AG04449 (cell line): ENCODE data around the gene CHMP4B.

Experiments
- CTCF ChIA-PET: fragments of 350-600 bp; formaldehyde crosslinking; extraction: SDS; loops from one replicate; lab custom pipeline; 2021; ENCODE audit warnings: antibody characterized with exemption; lab: Yijun Ruan, JAX
- POLR2A ChIA-PET: fragments of 400-600, 350-600 bp; formaldehyde crosslinking; extraction: SDS; loops from one replicate; lab custom pipeline; 2020; ENCODE audit warnings: antibody characterized with exemption, inconsistent platforms; lab: Yijun Ruan, JAX
- DNase-seq: peaks from one replicate; pipeline ENCODE4 v3.0.0-alpha.2; 2010; ENCODE audit warnings: low read depth, low spot score
- H3K4me3 ChIP-seq: 2 replicates; pipeline ENCODE4 v1.5.1; 2011; ENCODE audit warnings: low read depth, mild to moderate bottlenecking, control low read depth, low read length
- CTCF ChIP-seq: IDR thresholded peaks from one replicate; pipeline ENCODE4 v1.5.1; 2011; ENCODE audit warnings: mild to moderate bottlenecking, moderate library complexity, low read length, control low read depth, inconsistent platforms; ENCODE audit not compliant: insufficient read depth; ENCODE audit errors: missing control alignments

Gene CHMP4B

GRCh38 chr20:33810885-33811775 lies at the start of gene CHMP4B:
CHMP4B (plus strand) TSS chr20:33811348; CDS start chr20:33811469, 121 bp downstream.
- peak; percentile 82 for DNase-seq
- POLR2A ChIA-PET, result interaction anchor here (0.7 to 1.2 kb wide), 4 partner anchors 8 to 405 kb away, joined by 3 to 7 read pairs (median 4); partner anchors contain the start of gene EIF2S2
- TF ChIP-seq CTCF, result no peak
- CTCF ChIA-PET, result interaction anchor here (0.7 to 1.4 kb wide), 4 partner anchors 13 to 22 kb away, joined by 3 to 5 read pairs (median 4); no protein-coding TSS in a partner anchor
- H3K4me3 ChIP-seq, result peak within 1 kb of the TSS; percentile 96

GRCh38 chr20:33761698-33762250 lies 49.4 kb upstream of the CHMP4B start:
- no peak for TF ChIP-seq CTCF
- ChIA-PET POLR2A (no interaction called here), CTCF (no interaction called here)
- no peak overlapping the region for H3K4me3 ChIP-seq
- DNase-seq, result no peak

- ChIA-PET POLR2A (no interaction called here), CTCF (interaction anchor here (1.4 kb wide), 1 partner anchor 305 kb away, joined by 3 read pairs; no protein-coding TSS in a partner anchor)
- no peak for DNase-seq
- TF ChIP-seq CTCF, result no peak
- H3K4me3 ChIP-seq, result no peak overlapping the region
Measured at GRCh38 chr20:33765099-33765498, 46.0 kb upstream of the CHMP4B start.

- no peak for TF ChIP-seq CTCF
- ChIA-PET POLR2A (no interaction called here), CTCF (interaction anchor here (1.4 kb wide), 1 partner anchor 305 kb away, joined by 3 read pairs; no protein-coding TSS in a partner anchor)
- DNase-seq, result no peak
- H3K4me3 ChIP-seq, result no peak overlapping the region
Measured at GRCh38 chr20:33765592-33765991, 45.6 kb upstream of the CHMP4B start.

GRCh38 chr20:33766686-33767085 lies 44.5 kb upstream of the CHMP4B start:
- POLR2A ChIA-PET, result no interaction called here
- no peak for DNase-seq
- H3K4me3 ChIP-seq, result no peak overlapping the region
- no peak for TF ChIP-seq CTCF
- CTCF ChIA-PET, result no interaction called here

- no peak for TF ChIP-seq CTCF
- no peak overlapping the region for H3K4me3 ChIP-seq
- ChIA-PET POLR2A (no interaction called here), CTCF (interaction anchor here (0.9 kb wide), 1 partner anchor 25 kb away, joined by 3 read pairs; no protein-coding TSS in a partner anchor)
- no peak for DNase-seq
Measured at GRCh38 chr20:33767777-33768138, 43.4 kb upstream of the CHMP4B start.
